GM12892 (cell line): Measurements from ENCODE around the gene GON7.

Experiments used
- POLR2A ChIP-seq: IDR thresholded peaks from 2 replicates; pipeline ENCODE4 v1.6.1; 2011; ENCODE audit warnings: low read depth, low read length, control low read depth
- TAF1 ChIP-seq: IDR thresholded peaks from 2 replicates; pipeline ENCODE4 v1.6.1; 2011; ENCODE audit warnings: low read depth, mild to moderate bottlenecking, control low read depth, low read length, borderline replicate concordance

GRCh38 chr14:93231129-93231979, 24.5 kb upstream of the GON7 start:
- TF ChIP-seq POLR2A (no peak), TAF1 (no peak)
